Measurements from ENCODE around the gene ULK1.

ULK1 gene

GRCh38 chr12:131908092-131909080 lies 14.0 kb downstream of the ULK1 start:
- DNase-seq (ENCODE audit: low read depth) = no peak

GRCh38 chr12:131909081-131909751 lies 14.8 kb downstream of the ULK1 start:
- no peak for DNase-seq (ENCODE audit: low read depth)

- no peak for DNase-seq (ENCODE audit: low read depth)
Measured at GRCh38 chr12:131909752-131910219, 15.4 kb downstream of the ULK1 start.

- no peak for DNase-seq (ENCODE audit: low read depth)
Measured at GRCh38 chr12:131910302-131911027, 16.0 kb downstream of the ULK1 start.

GRCh38 chr12:131911028-131911650 lies 16.7 kb downstream of the ULK1 start:
- no peak for DNase-seq (ENCODE audit: low read depth)

DNA sequence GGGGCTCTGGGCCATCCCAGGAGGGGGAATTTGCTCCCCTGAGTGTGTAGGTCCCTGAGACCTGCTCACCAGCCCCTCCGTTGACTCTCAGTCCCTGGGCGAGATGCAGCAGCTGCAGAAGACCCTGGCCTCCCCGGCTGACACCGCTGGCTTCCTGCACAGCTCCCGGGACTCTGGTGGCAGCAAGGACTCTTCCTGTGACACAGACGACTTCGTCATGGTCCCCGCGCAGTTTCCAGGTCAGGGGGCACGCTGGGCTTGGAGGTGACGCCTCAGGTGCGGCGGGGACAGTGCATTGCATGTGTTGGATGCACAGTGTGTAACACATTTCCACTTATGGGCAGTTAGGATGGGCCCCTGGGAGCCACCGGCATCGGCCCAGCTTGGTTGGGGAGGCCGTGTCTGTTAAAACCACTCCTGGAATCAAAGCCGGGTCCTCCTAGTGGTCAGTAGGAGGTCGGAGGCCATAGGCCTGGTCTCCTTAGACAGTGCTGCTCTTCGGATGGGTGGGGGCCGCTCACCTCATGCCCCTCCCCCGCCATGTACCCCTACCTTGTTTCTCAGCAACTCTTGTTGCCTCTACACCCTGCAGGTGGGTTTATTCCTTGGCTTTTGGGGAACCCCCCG lies 17.5 kb downstream of the ULK1 start:
- DNase-seq (ENCODE audit: low read depth) = no peak

- no peak for DNase-seq (ENCODE audit: low read depth)
Measured at GRCh38 chr12:131912518-131913274, 18.3 kb downstream of the ULK1 start.

GRCh38 chr12:131913666-131914065 lies 19.2 kb downstream of the ULK1 start:
- no peak for DNase-seq (ENCODE audit: low read depth)

DNA sequence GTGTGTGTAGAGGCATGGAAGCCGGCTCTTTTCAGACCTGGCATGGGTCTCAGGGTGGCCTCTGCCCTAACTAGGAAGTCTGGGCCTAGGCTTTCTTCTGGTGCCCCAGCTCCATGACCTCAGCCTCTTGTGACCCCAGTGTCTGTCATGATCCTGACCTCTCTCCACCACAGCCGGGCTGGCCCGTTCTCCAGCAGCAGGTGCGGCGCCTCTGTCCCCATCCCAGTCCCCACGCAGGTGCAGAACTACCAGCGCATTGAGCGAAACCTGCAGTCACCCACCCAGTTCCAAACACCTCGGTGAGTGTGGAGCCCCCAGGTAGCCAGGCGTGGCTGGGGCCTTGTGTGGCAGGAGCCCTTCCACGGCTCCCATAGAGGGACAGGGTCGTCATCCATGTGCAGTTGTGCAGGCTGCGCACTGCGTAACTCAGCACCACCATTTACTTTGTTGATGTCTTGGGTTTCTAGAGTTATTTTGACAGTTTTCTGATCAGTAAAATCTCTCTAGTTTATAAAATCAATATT lies 19.8 kb downstream of the ULK1 start:
- no peak for DNase-seq (ENCODE audit: low read depth)

DNA sequence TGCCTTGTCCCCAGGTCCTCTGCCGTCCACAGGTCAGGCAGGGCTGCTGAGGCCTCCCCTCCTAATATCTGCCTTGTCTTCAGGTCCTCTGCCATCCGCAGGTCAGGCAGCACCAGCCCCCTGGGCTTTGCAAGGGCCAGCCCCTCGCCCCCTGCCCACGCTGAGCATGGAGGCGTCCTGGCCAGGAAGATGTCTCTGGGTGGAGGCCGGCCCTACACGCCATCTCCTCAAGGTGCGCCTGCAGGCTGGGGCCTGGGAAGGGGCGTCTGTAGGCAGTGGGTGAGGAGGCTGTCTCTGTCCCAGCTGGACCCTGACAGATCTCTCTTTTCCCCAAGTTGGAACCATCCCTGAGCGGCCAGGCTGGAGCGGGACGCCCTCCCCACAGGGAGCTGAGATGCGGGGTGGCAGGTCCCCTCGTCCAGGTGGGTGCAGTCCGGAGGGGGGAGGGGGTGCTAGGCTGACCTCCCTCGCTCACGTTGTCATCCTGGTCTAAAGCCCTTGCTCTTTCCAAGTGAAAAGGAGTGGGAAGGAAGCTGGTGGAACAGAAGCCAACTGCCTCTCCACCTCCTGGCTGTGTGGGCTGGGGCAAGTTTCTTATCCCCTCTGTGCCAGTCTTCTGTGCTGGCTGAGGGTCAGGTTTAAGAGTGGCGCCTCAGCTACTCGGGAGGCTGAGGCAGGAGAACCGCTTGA lies 20.7 kb downstream of the ULK1 start:
- no peak for DNase-seq (ENCODE audit: low read depth)

DNA sequence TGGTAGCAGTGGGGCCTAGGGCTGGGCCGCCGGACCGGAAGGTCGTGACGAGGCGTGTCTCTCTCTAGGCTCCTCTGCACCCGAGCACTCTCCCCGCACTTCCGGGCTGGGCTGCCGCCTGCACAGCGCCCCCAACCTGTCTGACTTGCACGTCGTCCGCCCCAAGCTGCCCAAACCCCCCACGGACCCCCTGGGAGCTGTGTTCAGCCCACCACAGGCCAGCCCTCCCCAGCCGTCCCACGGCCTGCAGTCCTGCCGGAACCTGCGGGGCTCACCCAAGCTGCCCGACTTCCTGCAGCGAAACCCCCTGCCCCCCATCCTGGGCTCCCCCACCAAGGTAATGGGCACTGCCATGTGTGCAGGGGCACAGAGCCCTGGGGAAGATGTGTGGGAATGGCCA lies 21.4 kb downstream of the ULK1 start:
- no peak for DNase-seq (ENCODE audit: low read depth)

GRCh38 chr12:131916306-131917138 lies 22.1 kb downstream of the ULK1 start:
- no peak for DNase-seq (ENCODE audit: low read depth)

- DNase-seq (ENCODE audit: low read depth) = no peak
Measured at GRCh38 chr12:131917139-131917710, 22.8 kb downstream of the ULK1 start.

- no peak for DNase-seq (ENCODE audit: low read depth)
Measured at GRCh38 chr12:131917711-131918306, 23.4 kb downstream of the ULK1 start.

- no peak for DNase-seq (ENCODE audit: low read depth)
Measured at GRCh38 chr12:131918311-131919050, 24.1 kb downstream of the ULK1 start.

DNA sequence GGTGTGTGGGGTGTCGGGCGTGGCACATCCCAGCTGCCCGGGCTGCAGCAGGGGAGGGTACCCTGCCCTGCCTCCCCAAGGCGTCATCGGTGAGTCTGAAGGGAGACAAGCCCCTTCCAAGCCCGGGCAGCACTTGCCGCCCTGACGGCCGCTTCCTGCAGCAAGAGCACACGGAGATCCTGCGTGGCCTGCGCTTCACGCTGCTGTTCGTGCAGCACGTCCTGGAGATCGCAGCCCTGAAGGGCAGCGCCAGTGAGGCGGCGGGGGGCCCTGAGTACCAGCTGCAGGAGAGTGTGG lies 24.6 kb downstream of the ULK1 start:
- no peak for DNase-seq (ENCODE audit: low read depth)

DNA sequence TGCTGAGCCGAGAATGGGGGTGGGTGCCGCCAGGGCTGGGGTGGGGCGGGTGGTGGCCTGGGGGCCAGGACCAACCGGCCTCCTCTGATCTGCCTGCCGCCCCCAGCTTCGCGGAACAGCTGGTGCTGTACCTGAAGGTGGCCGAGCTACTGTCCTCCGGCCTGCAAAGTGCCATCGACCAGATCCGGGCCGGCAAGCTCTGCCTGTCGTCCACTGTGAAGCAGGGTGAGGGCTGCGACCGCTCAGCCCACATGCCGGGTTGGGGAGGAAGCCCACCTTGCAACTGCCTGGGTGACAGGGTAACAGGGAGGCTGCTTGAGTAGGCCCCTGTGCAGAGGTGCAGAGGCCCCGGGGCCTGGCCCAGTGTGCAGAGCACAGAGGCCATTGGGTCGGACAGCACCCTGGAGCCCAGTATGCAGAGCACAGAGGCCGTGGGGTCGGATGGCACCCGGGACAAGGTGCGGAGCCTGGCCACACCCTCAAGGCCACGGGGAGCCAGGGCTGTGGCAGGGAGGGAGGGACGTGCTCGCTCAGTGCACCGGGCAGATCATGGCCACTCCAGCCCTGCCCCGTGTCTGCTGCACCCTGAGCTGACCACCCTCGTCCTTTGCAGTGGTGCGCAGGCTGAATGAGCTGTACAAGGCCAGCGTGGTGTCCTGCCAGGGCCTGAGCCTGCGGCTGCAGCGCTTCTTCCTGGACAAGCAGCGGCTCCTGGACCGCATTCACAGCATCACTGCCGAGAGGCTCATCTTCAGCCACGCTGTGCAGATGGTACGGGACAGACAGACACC lies 25.1 kb downstream of the ULK1 start:
- DNase-seq (ENCODE audit: low read depth) = no peak

Measured in stimulated activated CD8-positive, alpha-beta memory T cell treated with anti-CD3 and anti-CD28 coated beads, Interleukin-7, amount 100 ng/mL, for 24 hours (primary cell).